DOHH2 (cell line): Measurements from ENCODE around the gene BRAF.

Experiments
- H3F3A ChIP-seq: fragments of 200-600 bp; sonication (generic), shearing (Covaris generic); 2 replicates; pipeline ENCODE4 v1.6.0; 2016; ENCODE audit warnings: antibody characterized with exemption, mild to moderate bottlenecking; ENCODE audit not compliant: control insufficient read depth, insufficient read depth
- H3K27ac ChIP-seq: fragments of 200-600 bp; sonication (generic); 2 replicates; pipeline ENCODE4 v1.5.1; 2014; ENCODE audit warnings: low read depth, mild to moderate bottlenecking, low read length, moderate library complexity
- H3K27me3 ChIP-seq: fragments of 200-600 bp; sonication (generic); 2 replicates; pipeline ENCODE4 v1.6.1; 2014; ENCODE audit warnings: mild to moderate bottlenecking, low read length, mixed read lengths; ENCODE audit not compliant: control insufficient read depth
- H3K36me3 ChIP-seq: fragments of 200-600 bp; sonication (generic); 2 replicates; pipeline ENCODE4 v1.6.1; 2014; ENCODE audit warnings: mild to moderate bottlenecking, low read length, moderate library complexity, mixed read lengths; ENCODE audit not compliant: control insufficient read depth
- H3K4me1 ChIP-seq: fragments of 200-600 bp; sonication (generic); 2 replicates; pipeline ENCODE4 v1.6.1; 2014; ENCODE audit warnings: mild to moderate bottlenecking, low read length, mixed read lengths; ENCODE audit not compliant: control insufficient read depth
- H3K4me2 ChIP-seq: fragments of 200-600 bp; sonication (generic); 2 replicates; pipeline ENCODE4 v1.6.0; 2014; ENCODE audit warnings: mild to moderate bottlenecking, low read length, moderate library complexity
- H3K4me3 ChIP-seq: fragments of 200-600 bp; sonication (generic); 2 replicates; pipeline ENCODE4 v1.5.1; 2014; ENCODE audit warnings: mild to moderate bottlenecking, low read length, mixed read lengths
- H3K79me2 ChIP-seq: fragments of 200-600 bp; sonication (generic); 2 replicates; pipeline ENCODE4 v1.6.1; 2014; ENCODE audit warnings: mild to moderate bottlenecking, low read length, mixed read lengths; ENCODE audit not compliant: control insufficient read depth
- H3K9me2 ChIP-seq: fragments of 200-600 bp; sonication (generic); replicated peaks from 2 replicates; pipeline ENCODE4 v1.6.1; 2014; ENCODE audit warnings: mild to moderate bottlenecking, low read length, mixed read lengths; ENCODE audit not compliant: control insufficient read depth
- H3K9me3 ChIP-seq: fragments of 200-600 bp; sonication (generic); 2 replicates; pipeline ENCODE4 v1.6.1; 2014; ENCODE audit warnings: antibody characterized with exemption, low read length, mixed read lengths; ENCODE audit not compliant: control insufficient read depth, insufficient read depth
- H4K20me1 ChIP-seq: fragments of 200-600 bp; sonication (generic); 2 replicates; pipeline ENCODE4 v1.6.0; 2014; ENCODE audit warnings: low read depth, mild to moderate bottlenecking, antibody characterized with exemption, low read length, moderate library complexity; ENCODE audit not compliant: control insufficient read depth, insufficient read depth
- EZH2phosphoT487 ChIP-seq: fragments of 200-600 bp; sonication (generic); IDR thresholded peaks from 2 replicates; pipeline ENCODE4 v1.6.1; 2017; ENCODE audit warnings: borderline replicate concordance, mild to moderate bottlenecking, antibody characterized with exemption, low read length, moderate library complexity, mixed read lengths
- TF ChIP-seq, protein P1 (sequence below): fragments of 200-600 bp; sonication (generic); IDR thresholded peaks from one replicate; pipeline ENCODE4 v1.5.1; 2014; ENCODE audit warnings: antibody characterized with exemption, mild to moderate bottlenecking, low read depth, low read length; ENCODE audit not compliant: poor library complexity, severe bottlenecking

BRAF gene

DNA sequence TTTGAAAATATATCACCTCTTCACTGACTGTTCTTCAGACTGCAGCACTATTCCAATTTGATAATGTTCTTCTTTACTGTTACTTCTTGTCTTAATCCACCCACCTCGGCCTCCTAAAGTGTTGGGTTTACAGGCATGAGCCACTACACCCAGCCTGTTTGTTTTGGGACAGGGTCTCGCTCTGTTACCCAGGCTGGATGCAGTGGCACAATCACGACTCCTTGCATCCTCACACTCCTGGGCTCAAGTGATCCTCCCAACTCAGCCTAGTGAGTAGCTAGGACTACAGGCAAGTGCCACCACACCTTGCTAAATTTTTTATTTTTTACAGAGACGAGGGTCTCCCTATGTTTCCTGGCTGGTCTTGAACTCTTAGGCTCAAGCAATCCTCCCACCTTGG lies 150.4 kb downstream of the BRAF start:
- H3K9me2 ChIP-seq, result no peaks in the 10 kb centered on the region
- H3K36me3 ChIP-seq, result peaks cover 48% of the 10 kb centered on the region
- no peak overlapping the region for H3K27ac ChIP-seq
- no peak for TF ChIP-seq EZH2phosphoT487
- TF ChIP-seq, protein P1, sequence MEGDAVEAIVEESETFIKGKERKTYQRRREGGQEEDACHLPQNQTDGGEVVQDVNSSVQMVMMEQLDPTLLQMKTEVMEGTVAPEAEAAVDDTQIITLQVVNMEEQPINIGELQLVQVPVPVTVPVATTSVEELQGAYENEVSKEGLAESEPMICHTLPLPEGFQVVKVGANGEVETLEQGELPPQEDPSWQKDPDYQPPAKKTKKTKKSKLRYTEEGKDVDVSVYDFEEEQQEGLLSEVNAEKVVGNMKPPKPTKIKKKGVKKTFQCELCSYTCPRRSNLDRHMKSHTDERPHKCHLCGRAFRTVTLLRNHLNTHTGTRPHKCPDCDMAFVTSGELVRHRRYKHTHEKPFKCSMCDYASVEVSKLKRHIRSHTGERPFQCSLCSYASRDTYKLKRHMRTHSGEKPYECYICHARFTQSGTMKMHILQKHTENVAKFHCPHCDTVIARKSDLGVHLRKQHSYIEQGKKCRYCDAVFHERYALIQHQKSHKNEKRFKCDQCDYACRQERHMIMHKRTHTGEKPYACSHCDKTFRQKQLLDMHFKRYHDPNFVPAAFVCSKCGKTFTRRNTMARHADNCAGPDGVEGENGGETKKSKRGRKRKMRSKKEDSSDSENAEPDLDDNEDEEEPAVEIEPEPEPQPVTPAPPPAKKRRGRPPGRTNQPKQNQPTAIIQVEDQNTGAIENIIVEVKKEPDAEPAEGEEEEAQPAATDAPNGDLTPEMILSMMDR, result no peak
- no peaks in the 10 kb centered on the region for H3K79me2 ChIP-seq
- H3K4me1 ChIP-seq, result no peaks in the 10 kb centered on the region
- H3F3A ChIP-seq, result no peaks in the 10 kb centered on the region
- no peak overlapping the region for H3K4me3 ChIP-seq
- no peaks in the 10 kb centered on the region for H3K27me3 ChIP-seq
- H4K20me1 ChIP-seq, result no peaks in the 10 kb centered on the region
- no peaks in the 10 kb centered on the region for H3K9me3 ChIP-seq
- no peak overlapping the region for H3K4me2 ChIP-seq

DNA sequence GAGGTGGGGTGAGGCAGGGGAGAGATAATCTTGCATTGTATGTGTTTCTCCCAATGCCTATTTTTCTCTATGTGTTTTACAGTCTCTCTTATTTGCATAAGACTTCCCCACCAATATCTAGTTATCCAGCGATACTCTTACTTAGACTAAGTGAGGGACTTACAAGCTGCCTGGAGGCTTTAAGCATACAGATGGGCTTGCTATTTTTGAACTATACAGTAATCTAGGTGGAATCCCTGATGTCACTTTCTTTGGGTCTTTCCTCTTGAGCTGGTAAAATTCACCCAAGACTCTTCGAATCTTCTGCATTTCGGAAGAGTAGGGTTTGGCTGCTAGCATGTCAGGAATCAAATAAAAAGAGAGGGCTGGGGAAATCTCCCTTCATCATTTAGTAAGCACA lies 151.6 kb downstream of the BRAF start:
- Histone ChIP-seq H3K4me2 (no peak overlapping the region), H3K4me1 (no peaks in the 10 kb centered on the region), H3F3A (no peaks in the 10 kb centered on the region), H3K79me2 (no peaks in the 10 kb centered on the region), H3K27me3 (no peaks in the 10 kb centered on the region), H3K4me3 (no peak overlapping the region), H3K9me3 (no peaks in the 10 kb centered on the region), H3K27ac (no peak overlapping the region), H3K36me3 (peaks cover 45% of the 10 kb centered on the region), H3K9me2 (no peaks in the 10 kb centered on the region), H4K20me1 (no peaks in the 10 kb centered on the region)
- TF ChIP-seq, protein P1, result no peak
- no peak for TF ChIP-seq EZH2phosphoT487

DNA sequence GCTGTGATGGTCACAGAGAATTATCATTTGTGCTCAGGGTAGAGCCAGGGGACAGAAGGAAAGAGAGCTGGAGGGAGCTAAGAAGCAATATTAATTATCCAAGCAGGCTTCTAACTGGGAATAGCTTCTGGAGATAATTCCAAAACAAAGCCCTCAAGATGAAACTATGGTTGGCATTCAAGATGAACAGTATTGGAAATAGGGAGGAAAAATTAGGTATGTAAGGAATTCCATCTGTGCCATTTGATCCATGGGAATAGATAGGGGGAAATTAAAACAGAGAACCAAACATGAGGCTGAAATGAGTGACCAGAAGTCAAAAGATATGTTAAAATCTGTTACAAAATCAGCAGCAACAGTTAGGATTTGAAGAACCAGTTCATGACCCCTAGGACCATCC lies 152.9 kb downstream of the BRAF start:
- no peak overlapping the region for H3K27ac ChIP-seq
- H3K9me3 ChIP-seq, result no peaks in the 10 kb centered on the region
- no peak overlapping the region for H3K4me3 ChIP-seq
- no peaks in the 10 kb centered on the region for H3K79me2 ChIP-seq
- no peaks in the 10 kb centered on the region for H3K4me1 ChIP-seq
- TF ChIP-seq, protein P1, result no peak
- TF ChIP-seq EZH2phosphoT487, result no peak
- peaks cover 38% of the 10 kb centered on the region for H3K36me3 ChIP-seq
- no peaks in the 10 kb centered on the region for H3K27me3 ChIP-seq
- H4K20me1 ChIP-seq, result no peaks in the 10 kb centered on the region
- H3F3A ChIP-seq, result no peaks in the 10 kb centered on the region
- no peak overlapping the region for H3K4me2 ChIP-seq
- H3K9me2 ChIP-seq, result no peaks in the 10 kb centered on the region

DNA sequence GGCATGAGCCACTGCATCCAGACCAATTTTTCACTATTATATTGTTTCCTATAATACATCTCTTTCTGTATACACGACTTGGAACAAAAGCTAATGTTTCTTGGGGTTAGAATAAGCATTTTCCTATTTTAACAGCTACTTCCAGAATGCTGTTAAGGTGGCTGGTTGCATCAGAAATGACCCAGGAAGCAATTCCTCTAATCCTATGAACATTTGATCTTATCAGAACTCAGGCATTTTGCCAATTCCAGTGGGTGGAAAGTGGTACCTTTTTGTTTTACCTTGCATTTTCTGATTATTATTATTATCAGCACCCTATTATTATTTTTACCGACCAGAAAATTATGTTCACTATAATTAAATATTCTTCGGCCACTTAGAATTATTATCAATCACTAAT lies 154.9 kb downstream of the BRAF start:
- H3K9me3 ChIP-seq, result no peaks in the 10 kb centered on the region
- no peaks in the 10 kb centered on the region for H3F3A ChIP-seq
- H3K4me3 ChIP-seq, result no peak overlapping the region
- H3K36me3 ChIP-seq, result peaks cover 22% of the 10 kb centered on the region
- H3K4me1 ChIP-seq, result no peaks in the 10 kb centered on the region
- H3K79me2 ChIP-seq, result no peaks in the 10 kb centered on the region
- H3K9me2 ChIP-seq, result no peaks in the 10 kb centered on the region
- H3K27me3 ChIP-seq, result no peaks in the 10 kb centered on the region
- H3K4me2 ChIP-seq, result no peak overlapping the region
- no peak overlapping the region for H3K27ac ChIP-seq
- TF ChIP-seq, protein P1, result no peak
- no peak for TF ChIP-seq EZH2phosphoT487
- H4K20me1 ChIP-seq, result no peaks in the 10 kb centered on the region
